HepG2 (cell line): Measurements from ENCODE around the gene ZFP69. TPM values are rescaled to one million over a fixed set of nuclear protein-coding genes. Genes with fewer than 3 reads are reported as not detected.

Experiments used
- AFF4 ChIP-seq: sonication (generic); formaldehyde crosslinking; IDR thresholded peaks from 2 replicates; pipeline ENCODE4 v1.4.0; 2020; ENCODE audit warnings: missing genetic modification reagents
- AGO2 ChIP-seq: fragments of 200-400 bp; formaldehyde crosslinking; optimal IDR thresholded peaks from 2 replicates; pipeline ENCODE3; 2017; ENCODE audit warnings: mild to moderate bottlenecking, low read depth, low read length, moderate library complexity
- ARID5B ChIP-seq: IDR thresholded peaks from 2 replicates; pipeline ENCODE4 v1.4.0; 2020; ENCODE audit warnings: mild to moderate bottlenecking, missing genetic modification reagents
- FOXJ3 ChIP-seq: sonication (generic); formaldehyde crosslinking; IDR thresholded peaks from 2 replicates; pipeline ENCODE4 v1.4.0; 2020; ENCODE audit warnings: missing genetic modification reagents, mild to moderate bottlenecking, borderline replicate concordance
- HOXA5 ChIP-seq: sonication (generic); formaldehyde crosslinking; IDR thresholded peaks from 2 replicates; pipeline ENCODE4 v1.4.0; 2020; ENCODE audit warnings: missing genetic modification reagents
- MYPOP ChIP-seq: sonication (generic); formaldehyde crosslinking; IDR thresholded peaks from 2 replicates; pipeline ENCODE4 v1.8.1; 2023; ENCODE audit warnings: mild to moderate bottlenecking, moderate library complexity, missing genetic modification reagents
- POLR2A ChIP-seq, 2 experiments: IDR thresholded peaks; 2 replicates each; pipeline ENCODE4 v1.6.1; 2011; ENCODE audit warnings: low read depth in 2 of 2, low read length in 2 of 2, mild to moderate bottlenecking in 1 of 2, moderate library complexity in 1 of 2; ENCODE audit not compliant: insufficient read depth in 1 of 2
- RAD21 ChIP-seq: fragments of 450-650 bp; formaldehyde crosslinking; IDR thresholded peaks from 2 replicates; pipeline ENCODE4 v1.5.0; 2020; ENCODE audit warnings: mild to moderate bottlenecking
- TEAD3 ChIP-seq: optimal IDR thresholded peaks from 2 replicates; pipeline ENCODE3; 2016; ENCODE audit warnings: borderline replicate concordance
- ZBTB4 ChIP-seq: sonication (generic); formaldehyde crosslinking; IDR thresholded peaks from 2 replicates; pipeline ENCODE4 v1.4.0; 2020; ENCODE audit warnings: missing genetic modification reagents, mild to moderate bottlenecking, borderline replicate concordance
- ZNF281 ChIP-seq: sonication (generic); formaldehyde crosslinking; IDR thresholded peaks from 2 replicates; pipeline ENCODE4 v1.4.0; 2020; ENCODE audit warnings: missing genetic modification reagents, borderline replicate concordance
- ZNF550 ChIP-seq: sonication (generic); formaldehyde crosslinking; IDR thresholded peaks from 2 replicates; pipeline ENCODE4 v1.4.0; 2020; ENCODE audit warnings: mild to moderate bottlenecking, missing genetic modification reagents, borderline replicate concordance
- ZNF891 ChIP-seq: sonication (generic); formaldehyde crosslinking; IDR thresholded peaks from 2 replicates; pipeline ENCODE4 v1.5.0; 2020; ENCODE audit warnings: mild to moderate bottlenecking, missing genetic modification reagents
- polyA plus RNA-seq, 8 experiments: library from polyadenylated mRNA; depleted of rRNA in 3 of 8; stranded (reverse) in 7 of 8; unstranded in 1 of 8; fragments of >200 nt; fragmentation: Illumina TruSeq in 4 of 8; extraction: Trizol in 4 of 8; gene quantifications; 2 replicates each; pipeline versions ENCODE4 v1.2.1 to v1.2.3, GENCODE V29; 2011 to 2016; ENCODE audit warnings: low read depth in 4 of 8, missing spikeins in 1 of 8, mixed read lengths in 1 of 8; ENCODE audit not compliant: insufficient read depth in 1 of 8
- total RNA-seq, 5 experiments: library from RNA; depleted of rRNA; stranded (reverse); fragments of >200 nt; fragmentation: Illumina TruSeq; extraction: Trizol; gene quantifications; 2 replicates each; pipeline ENCODE4 v1.2.3, GENCODE V29; 2016; ENCODE audit warnings: low read depth in 1 of 5

The ZFP69 gene
- total and polyA plus RNA-seq, 2 of the 13 experiments (the other 11 are each of a cell fraction or from before 2014, with no cell fraction given) = 2.6 to 5.6 TPM

GRCh38 chr1:40531381-40532061 lies 54.4 kb downstream of the ZFP69 start, which contains the start of gene ZNF684 (continued):
- TF ChIP-seq ZBTB4 (CRISPR knock-in tag) = 0 out of 2 replicates have a peak, but pooled peaks have one; percentile 31
- TF ChIP-seq HOXA5 (CRISPR knock-in tag) = no peak
- no peak for TF ChIP-seq AGO2
- TF ChIP-seq ZNF891 = peak; percentile 82; the same call in 1 of the 2 replicates
- TF ChIP-seq MYPOP (CRISPR knock-in tag) = peak; percentile 85
- TF ChIP-seq RAD21 = no peak
- TF ChIP-seq AFF4 (CRISPR knock-in tag) = no peak; the same call in 1 of the 2 replicates
- TF ChIP-seq TEAD3 (CRISPR knock-in tag) = peak; percentile 77
- no peak for TF ChIP-seq FOXJ3 (CRISPR knock-in tag)
- peak; percentile 74 to 76 for TF ChIP-seq POLR2A (IDR thresholded peaks at IDR 0.05; ENCODE audit: insufficient read depth in 1 of 2, low read depth in 2 of 2, low read length in 2 of 2)
- peak; percentile 38; the same call in 1 of the 2 replicates for TF ChIP-seq ARID5B (CRISPR knock-in tag)
- TF ChIP-seq ZNF550 = no peak
- peak; percentile 92 for TF ChIP-seq ZNF281 (CRISPR knock-in tag)
